ENCODE results near the gene RSPH3. TPM values are rescaled to one million over a fixed set of nuclear protein-coding genes. Genes with fewer than 3 reads are reported as not detected.

The RSPH3 gene
- polyA plus RNA-seq, 1 of the 3 experiments (the other 2 are of a cell fraction) = 2.1 TPM

DNA sequence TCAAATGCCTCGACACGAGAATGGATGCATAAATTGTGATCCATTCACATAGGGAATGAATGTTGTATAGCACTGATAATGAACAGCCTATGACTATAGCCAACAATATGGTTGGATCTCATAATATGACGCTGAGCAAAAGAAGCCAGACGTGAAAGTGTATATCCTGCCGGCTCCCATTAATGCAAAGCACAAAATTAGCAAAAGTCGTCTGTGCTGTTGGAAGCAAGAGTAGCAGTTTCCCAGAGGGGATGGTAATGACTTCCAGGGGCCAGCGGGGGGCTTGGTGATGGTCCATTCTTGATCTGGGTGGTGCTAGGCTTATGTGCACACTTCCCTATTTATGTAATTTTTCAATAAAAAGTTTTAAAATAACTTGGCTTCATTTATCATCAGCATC is 45.8 kb upstream of the RSPH3 start:
- Histone ChIP-seq H3K27ac (ENCODE audit: low read depth in 2 of 2, low read length in 1 of 2) (no peak overlapping the region), H4K20me1 (ENCODE audit: insufficient read depth) (no peaks in the 10 kb centered on the region), H3K9ac (no peak overlapping the region), H2AFZ (ENCODE audit: low read depth) (no peak overlapping the region), H3F3A (replicated peaks; ENCODE audit: insufficient read depth) (no peaks in the 10 kb centered on the region), H3K4me3 (ENCODE audit: low read depth in 2 of 2, low read length in 1 of 2) (no peak overlapping the region), H3K9me3 (no peaks in the 10 kb centered on the region), H3K4me2 (no peak overlapping the region), H3K79me2 (ENCODE audit: insufficient read depth) (no peaks in the 10 kb centered on the region), H3K27me3 (ENCODE audit: insufficient read depth) (peaks cover 48% of the 10 kb centered on the region), H3K36me3 (replicated peaks in 1 of 2; ENCODE audit: control insufficient read depth in 1 of 2, insufficient read depth in 2 of 2, low read length in 1 of 2) (no peaks in the 10 kb centered on the region), H3K9me2 (no peaks in the 10 kb centered on the region), H3K4me1 (ENCODE audit: control insufficient read depth in 1 of 2, insufficient read depth in 2 of 2, low read depth in 1 of 2, low read length in 1 of 2) (peaks cover 0 to 2% of the 10 kb centered on the region in 2 experiments; a peak in 1 of 4 replicates)
- 3% methylated on average over 7 of the region's 7 CpGs for WGBS (ENCODE audit: low lambda C conversion rate)
- ChIA-PET POLR2A (no interaction called here), CTCF (interaction anchor here (1.0 to 10.7 kb wide), 3 partner anchors 58 to 89 kb away, joined by 4 to 152 read pairs (median 17); no protein-coding TSS in a partner anchor)
- TF ChIP-seq TAF1 (IDR thresholded peaks at IDR 0.05; ENCODE audit: borderline replicate concordance, low read depth, low read length) (no peak), YY1 (IDR thresholded peaks at IDR 0.05; ENCODE audit: low read depth) (no peak), FOXM1 (IDR thresholded peaks at IDR 0.05; ENCODE audit: low read depth) (no peak), EP300 (IDR thresholded peaks at IDR 0.05; ENCODE audit: borderline replicate concordance in 1 of 2, low read depth in 1 of 2, low read length in 1 of 2) (no peak)
- TF ChIP-seq, protein P1, sequence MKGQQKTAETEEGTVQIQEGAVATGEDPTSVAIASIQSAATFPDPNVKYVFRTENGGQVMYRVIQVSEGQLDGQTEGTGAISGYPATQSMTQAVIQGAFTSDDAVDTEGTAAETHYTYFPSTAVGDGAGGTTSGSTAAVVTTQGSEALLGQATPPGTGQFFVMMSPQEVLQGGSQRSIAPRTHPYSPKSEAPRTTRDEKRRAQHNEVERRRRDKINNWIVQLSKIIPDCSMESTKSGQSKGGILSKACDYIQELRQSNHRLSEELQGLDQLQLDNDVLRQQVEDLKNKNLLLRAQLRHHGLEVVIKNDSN (IDR thresholded peaks at IDR 0.05; ENCODE audit: borderline replicate concordance, low read depth) = no peak
- TF ChIP-seq, protein P2, sequence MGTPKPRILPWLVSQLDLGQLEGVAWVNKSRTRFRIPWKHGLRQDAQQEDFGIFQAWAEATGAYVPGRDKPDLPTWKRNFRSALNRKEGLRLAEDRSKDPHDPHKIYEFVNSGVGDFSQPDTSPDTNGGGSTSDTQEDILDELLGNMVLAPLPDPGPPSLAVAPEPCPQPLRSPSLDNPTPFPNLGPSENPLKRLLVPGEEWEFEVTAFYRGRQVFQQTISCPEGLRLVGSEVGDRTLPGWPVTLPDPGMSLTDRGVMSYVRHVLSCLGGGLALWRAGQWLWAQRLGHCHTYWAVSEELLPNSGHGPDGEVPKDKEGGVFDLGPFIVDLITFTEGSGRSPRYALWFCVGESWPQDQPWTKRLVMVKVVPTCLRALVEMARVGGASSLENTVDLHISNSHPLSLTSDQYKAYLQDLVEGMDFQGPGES (IDR thresholded peaks at IDR 0.05; ENCODE audit: low read depth, low read length) = no peak
- TF ChIP-seq, protein P3, sequence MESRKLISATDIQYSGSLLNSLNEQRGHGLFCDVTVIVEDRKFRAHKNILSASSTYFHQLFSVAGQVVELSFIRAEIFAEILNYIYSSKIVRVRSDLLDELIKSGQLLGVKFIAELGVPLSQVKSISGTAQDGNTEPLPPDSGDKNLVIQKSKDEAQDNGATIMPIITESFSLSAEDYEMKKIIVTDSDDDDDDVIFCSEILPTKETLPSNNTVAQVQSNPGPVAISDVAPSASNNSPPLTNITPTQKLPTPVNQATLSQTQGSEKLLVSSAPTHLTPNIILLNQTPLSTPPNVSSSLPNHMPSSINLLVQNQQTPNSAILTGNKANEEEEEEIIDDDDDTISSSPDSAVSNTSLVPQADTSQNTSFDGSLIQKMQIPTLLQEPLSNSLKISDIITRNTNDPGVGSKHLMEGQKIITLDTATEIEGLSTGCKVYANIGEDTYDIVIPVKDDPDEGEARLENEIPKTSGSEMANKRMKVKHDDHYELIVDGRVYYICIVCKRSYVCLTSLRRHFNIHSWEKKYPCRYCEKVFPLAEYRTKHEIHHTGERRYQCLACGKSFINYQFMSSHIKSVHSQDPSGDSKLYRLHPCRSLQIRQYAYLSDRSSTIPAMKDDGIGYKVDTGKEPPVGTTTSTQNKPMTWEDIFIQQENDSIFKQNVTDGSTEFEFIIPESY (IDR thresholded peaks at IDR 0.05; ENCODE audit: borderline replicate concordance, low read depth) = no peak
- no peak for DNase-seq

DNA sequence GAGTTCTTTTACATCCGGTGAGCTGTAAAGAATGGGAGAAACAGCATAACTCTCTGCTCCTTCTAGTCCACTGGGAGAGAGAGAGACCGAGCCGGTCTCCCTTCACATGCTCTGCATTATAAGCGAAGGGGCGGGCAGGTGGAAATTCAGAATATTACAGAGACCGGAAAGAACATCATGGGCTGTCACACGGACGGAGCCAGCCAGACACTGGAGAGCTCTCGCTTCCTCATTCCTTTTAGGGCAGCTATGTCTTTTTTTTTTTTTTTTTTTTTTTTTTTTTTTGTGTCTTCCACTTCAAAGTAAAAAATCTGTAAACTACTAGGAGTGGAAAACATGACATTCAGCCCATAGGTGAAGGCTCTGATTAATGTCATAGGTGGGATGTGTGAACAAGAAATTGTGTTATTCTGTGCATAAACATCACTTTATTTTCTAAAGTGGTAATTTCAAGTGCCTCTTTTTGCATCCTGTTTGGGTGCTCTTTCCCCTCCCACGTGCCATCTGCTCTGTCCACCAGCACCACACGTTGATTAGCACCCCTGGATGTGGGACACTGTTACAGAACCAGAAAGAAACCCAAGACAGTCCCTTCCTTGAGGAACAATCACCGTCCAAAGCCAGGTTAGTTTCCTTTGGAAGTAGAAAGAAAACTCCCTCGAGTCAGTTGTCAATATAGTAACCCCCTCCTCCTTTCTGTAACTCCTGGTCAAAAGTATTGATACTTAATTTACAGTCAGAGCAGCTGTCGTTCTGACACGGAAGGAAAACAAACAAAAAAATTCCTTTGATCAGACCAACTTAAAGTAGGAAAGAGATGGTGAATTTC is 45.1 kb upstream of the RSPH3 start, which contains the start of gene TAGAP:
TSS of gene TAGAP (minus strand) at position 93 of the 829 bp plus-strand sequence. CDS start 845 bp downstream, outside the sequence.
- H3K9me2 ChIP-seq = no peaks in the 10 kb centered on the region
- H3K9me3 ChIP-seq = no peaks in the 10 kb centered on the region
- no peak within 1 kb of the TSS for H3K4me3 ChIP-seq (ENCODE audit: low read depth in 2 of 2, low read length in 1 of 2)
- no peaks in the 10 kb centered on the region for H3F3A ChIP-seq (replicated peaks; ENCODE audit: insufficient read depth)
- TF ChIP-seq, protein P4, sequence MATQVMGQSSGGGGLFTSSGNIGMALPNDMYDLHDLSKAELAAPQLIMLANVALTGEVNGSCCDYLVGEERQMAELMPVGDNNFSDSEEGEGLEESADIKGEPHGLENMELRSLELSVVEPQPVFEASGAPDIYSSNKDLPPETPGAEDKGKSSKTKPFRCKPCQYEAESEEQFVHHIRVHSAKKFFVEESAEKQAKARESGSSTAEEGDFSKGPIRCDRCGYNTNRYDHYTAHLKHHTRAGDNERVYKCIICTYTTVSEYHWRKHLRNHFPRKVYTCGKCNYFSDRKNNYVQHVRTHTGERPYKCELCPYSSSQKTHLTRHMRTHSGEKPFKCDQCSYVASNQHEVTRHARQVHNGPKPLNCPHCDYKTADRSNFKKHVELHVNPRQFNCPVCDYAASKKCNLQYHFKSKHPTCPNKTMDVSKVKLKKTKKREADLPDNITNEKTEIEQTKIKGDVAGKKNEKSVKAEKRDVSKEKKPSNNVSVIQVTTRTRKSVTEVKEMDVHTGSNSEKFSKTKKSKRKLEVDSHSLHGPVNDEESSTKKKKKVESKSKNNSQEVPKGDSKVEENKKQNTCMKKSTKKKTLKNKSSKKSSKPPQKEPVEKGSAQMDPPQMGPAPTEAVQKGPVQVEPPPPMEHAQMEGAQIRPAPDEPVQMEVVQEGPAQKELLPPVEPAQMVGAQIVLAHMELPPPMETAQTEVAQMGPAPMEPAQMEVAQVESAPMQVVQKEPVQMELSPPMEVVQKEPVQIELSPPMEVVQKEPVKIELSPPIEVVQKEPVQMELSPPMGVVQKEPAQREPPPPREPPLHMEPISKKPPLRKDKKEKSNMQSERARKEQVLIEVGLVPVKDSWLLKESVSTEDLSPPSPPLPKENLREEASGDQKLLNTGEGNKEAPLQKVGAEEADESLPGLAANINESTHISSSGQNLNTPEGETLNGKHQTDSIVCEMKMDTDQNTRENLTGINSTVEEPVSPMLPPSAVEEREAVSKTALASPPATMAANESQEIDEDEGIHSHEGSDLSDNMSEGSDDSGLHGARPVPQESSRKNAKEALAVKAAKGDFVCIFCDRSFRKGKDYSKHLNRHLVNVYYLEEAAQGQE (IDR thresholded peaks at IDR 0.05; ENCODE audit: low read depth, low read length) = 0 out of 2 replicates have a peak, but pooled peaks have one; percentile 17
- no peak for TF ChIP-seq TCF12 (IDR thresholded peaks at IDR 0.05)
- no peak within 1 kb of the TSS for H3K9ac ChIP-seq
- no peaks in the 10 kb centered on the region for H3K36me3 ChIP-seq (replicated peaks in 1 of 2; ENCODE audit: control insufficient read depth in 1 of 2, insufficient read depth in 2 of 2, low read length in 1 of 2)
- CTCF ChIA-PET = interaction anchor here (0.6 to 10.7 kb wide), 6 partner anchors 12 to 176 kb away, joined by 3 to 152 read pairs (median 6); no protein-coding TSS in a partner anchor
- H3K27me3 ChIP-seq (ENCODE audit: insufficient read depth) = peaks cover 50% of the 10 kb centered on the region
- POLR2A ChIA-PET = no interaction called here
- WGBS (ENCODE audit: low lambda C conversion rate) = 4% methylated on average over 14 of the region's 15 CpGs
- DNase-seq = peak; percentile 25
- H2AFZ ChIP-seq (ENCODE audit: low read depth) = no peak within 1 kb of the TSS
- peaks cover 0 to 2% of the 10 kb centered on the region in 2 experiments; a peak in 1 of 4 replicates for H3K4me1 ChIP-seq (ENCODE audit: control insufficient read depth in 1 of 2, insufficient read depth in 2 of 2, low read depth in 1 of 2, low read length in 1 of 2)
- H4K20me1 ChIP-seq (ENCODE audit: insufficient read depth) = no peaks in the 10 kb centered on the region
- no peak within 1 kb of the TSS for H3K27ac ChIP-seq (ENCODE audit: low read depth in 2 of 2, low read length in 1 of 2)
- no peaks in the 10 kb centered on the region for H3K79me2 ChIP-seq (ENCODE audit: insufficient read depth)
- H3K4me2 ChIP-seq = no peak within 1 kb of the TSS

All from SK-N-SH (cell line).